Endothelial cell of umbilical vein (primary cell): Measurements from ENCODE around the gene NOTCH2. TPM values are rescaled to one million over a fixed set of nuclear protein-coding genes. Genes with fewer than 3 reads are reported as not detected.

Experiments used
- BruUV-seq: library from RNA; stranded (reverse); fragments of 400-500 nt; replicated peaks from 2 replicates; lab custom pipeline; 2021; lab: Mats Ljungman, UMichigan
- CTCF ChIA-PET: fragments of 300-600, 350-600 bp; sonication (Branson Sonifier 250); formaldehyde crosslinking; loops from one replicate; lab custom pipeline; 2021; ENCODE audit warnings: antibody characterized with exemption, inconsistent platforms; lab: Charles Lee
- POLR2A ChIA-PET: fragments of 300-600, 350-600 bp; sonication (Branson Sonifier 250); formaldehyde crosslinking; loops from one replicate; lab custom pipeline; 2021; ENCODE audit warnings: antibody characterized with exemption, inconsistent platforms; lab: Charles Lee
- DNase-seq: peaks from one replicate; pipeline ENCODE4 v3.0.0-alpha.2; 2011; ENCODE audit warnings: low read depth, low spot score
- FAIRE-seq: peaks from 2 replicates; lab custom pipeline; 2011; peaks lifted over from hg19 to GRCh38; lab: Jason Lieb, UNC
- H2AFZ ChIP-seq: 2 replicates; pipeline ENCODE4 v1.6.0; 2012; ENCODE audit warnings: low read depth, low read length, control low read depth, inconsistent platforms
- H3K27ac ChIP-seq: 2 replicates; pipeline ENCODE4 v1.5.1; 2011; ENCODE audit warnings: low read depth, mild to moderate bottlenecking, control low read depth, low read length, moderate library complexity; ENCODE audit not compliant: insufficient read depth
- H3K27me3 ChIP-seq, 2 experiments: 2 replicates each; pipeline versions ENCODE4 v1.6.0 to v1.6.1; 2011; ENCODE audit warnings: low read length in 2 of 2, mixed read lengths in 1 of 2; ENCODE audit not compliant: control insufficient read depth in 2 of 2, insufficient read depth in 2 of 2
- H3K36me3 ChIP-seq, 2 experiments: 2 replicates in 1 of 2; 3 replicates in 1 of 2; pipeline ENCODE4 v1.5.1; 2011; ENCODE audit warnings: low read length in 2 of 2, mild to moderate bottlenecking in 1 of 2, moderate library complexity in 1 of 2; ENCODE audit not compliant: control insufficient read depth in 2 of 2, insufficient read depth in 2 of 2; ENCODE audit errors: extremely low read depth in 1 of 2
- H3K4me1 ChIP-seq: 3 replicates; pipeline ENCODE4 v1.5.1; 2011; ENCODE audit warnings: mild to moderate bottlenecking, low read length; ENCODE audit not compliant: control insufficient read depth, insufficient read depth; ENCODE audit errors: extremely low read depth
- H3K4me2 ChIP-seq: 2 replicates; pipeline ENCODE4 v1.6.1; 2011; ENCODE audit warnings: low read length, control low read depth, mixed read lengths; ENCODE audit not compliant: insufficient read depth
- H3K4me3 ChIP-seq, 3 experiments: fragments of 200-600 bp in 1 of 3; sonication (generic), shearing (Covaris generic) in 1 of 3; replicated peaks in 1 of 3; 2 replicates each; pipeline ENCODE4 v1.5.1; 2011 to 2016; ENCODE audit warnings: control low read depth in 3 of 3, low read length in 3 of 3, mild to moderate bottlenecking in 2 of 3, inconsistent platforms in 1 of 3, low read depth in 1 of 3, moderate library complexity in 1 of 3; ENCODE audit not compliant: insufficient read depth in 1 of 3
- H3K79me2 ChIP-seq: 2 replicates; pipeline ENCODE4 v1.6.0; 2012; ENCODE audit warnings: low read length, inconsistent platforms; ENCODE audit not compliant: control insufficient read depth, insufficient read depth
- H3K9ac ChIP-seq: replicated peaks from 2 replicates; pipeline ENCODE3; 2011; ENCODE audit warnings: low read length, control low read depth; ENCODE audit not compliant: insufficient read depth; ENCODE audit errors: extremely low read depth
- H3K9me1 ChIP-seq: replicated peaks from 3 replicates; pipeline ENCODE4 v1.6.0; 2011; ENCODE audit warnings: mild to moderate bottlenecking, low read length; ENCODE audit not compliant: control insufficient read depth, insufficient read depth; ENCODE audit errors: extremely low read depth
- H3K9me3 ChIP-seq: replicated peaks from 2 replicates; pipeline ENCODE4 v1.5.1; 2012; ENCODE audit warnings: low read length, inconsistent platforms; ENCODE audit not compliant: control insufficient read depth, insufficient read depth
- H4K20me1 ChIP-seq: replicated peaks from 2 replicates; pipeline ENCODE3; 2011; ENCODE audit warnings: mild to moderate bottlenecking, low read length; ENCODE audit not compliant: control insufficient read depth, insufficient read depth; ENCODE audit errors: extremely low read depth
- EZH2 ChIP-seq: IDR thresholded peaks from 2 replicates; pipeline ENCODE4 v1.6.1; 2012; ENCODE audit warnings: borderline replicate concordance, low read depth, mild to moderate bottlenecking, moderate library complexity, low read length, inconsistent platforms; ENCODE audit not compliant: severe bottlenecking
- FOS ChIP-seq: IDR thresholded peaks from 2 replicates; pipeline ENCODE4 v1.6.1; 2011; ENCODE audit warnings: mild to moderate bottlenecking, low read length, moderate library complexity, borderline replicate concordance; ENCODE audit not compliant: insufficient read depth
- GATA2 ChIP-seq: IDR thresholded peaks from 2 replicates; pipeline ENCODE4 v1.7.0; 2011; ENCODE audit warnings: low read depth, mild to moderate bottlenecking, moderate library complexity, mixed read lengths, low read length; ENCODE audit not compliant: insufficient read length, insufficient read depth
- JUN ChIP-seq: IDR thresholded peaks from 2 replicates; pipeline ENCODE4 v1.6.1; 2011; ENCODE audit warnings: borderline replicate concordance, low read depth; ENCODE audit not compliant: insufficient read length, insufficient read depth
- MYC ChIP-seq: IDR thresholded peaks from one replicate; pipeline ENCODE4 v1.6.1; 2011; ENCODE audit warnings: mild to moderate bottlenecking, low read depth, low read length
- POLR2A ChIP-seq: IDR thresholded peaks from 2 replicates; pipeline ENCODE4 v1.6.1; 2012; ENCODE audit warnings: low read depth, mild to moderate bottlenecking, control low read depth, low read length
- POLR2AphosphoS5 ChIP-seq: IDR thresholded peaks from 2 replicates; pipeline ENCODE4 v1.6.1; 2012; ENCODE audit warnings: low read depth, mild to moderate bottlenecking, control low read depth, low read length, moderate library complexity; ENCODE audit not compliant: insufficient read depth
- dilution Hi-C: fragments of 300-500 bp; cut with MboI; formaldehyde crosslinking; loops from one replicate; pipeline ENCODE4 v1.15.0; 2019; ENCODE audit warnings: low sequenced_read_pairs; ENCODE audit not compliant: extremely low pct_ligation_motif_present
- intact Hi-C: fragments of 100-400 bp; cut with micrococcal nuclease; formaldehyde crosslinking; loops from one replicate; pipeline ENCODE4 v1.10.0; 2022
- polyA plus RNA-seq, 4 experiments: library from polyadenylated mRNA; depleted of rRNA in 3 of 4; stranded (reverse) in 3 of 4; unstranded in 1 of 4; fragments of >200 nt; gene quantifications; 2 replicates each; pipeline versions ENCODE4 v1.2.1 to v1.2.3, GENCODE V29; 2011 to 2012; ENCODE audit warnings: missing spikeins in 1 of 4
- total RNA-seq: library from RNA; stranded (reverse); gene quantifications from 2 replicates; pipeline ENCODE4 v1.2.3, GENCODE V29; 2021
- TF ChIP-seq, protein P1 (sequence below): IDR thresholded peaks from 2 replicates; pipeline ENCODE4 v1.6.1; 2011; ENCODE audit not compliant: insufficient read depth, insufficient read length
- TF ChIP-seq, protein P2 (sequence below), 2 donors: IDR thresholded peaks; 1 replicate in 1 of 2; 2 replicates in 1 of 2; pipeline ENCODE4 v1.5.1; 2011; ENCODE audit warnings: low read length in 2 of 2, mild to moderate bottlenecking in 2 of 2, moderate library complexity in 2 of 2, control low read depth in 1 of 2, inconsistent platforms in 1 of 2, low read depth in 1 of 2; ENCODE audit not compliant: insufficient read depth in 1 of 2; ENCODE audit errors: extremely low read depth in 1 of 2

The NOTCH2 gene
- total and polyA plus RNA-seq, 2 donors (not counting 3 experiments of a cell fraction or from before 2014, with no cell fraction given), result 14.3 to 49.1 TPM

DNA sequence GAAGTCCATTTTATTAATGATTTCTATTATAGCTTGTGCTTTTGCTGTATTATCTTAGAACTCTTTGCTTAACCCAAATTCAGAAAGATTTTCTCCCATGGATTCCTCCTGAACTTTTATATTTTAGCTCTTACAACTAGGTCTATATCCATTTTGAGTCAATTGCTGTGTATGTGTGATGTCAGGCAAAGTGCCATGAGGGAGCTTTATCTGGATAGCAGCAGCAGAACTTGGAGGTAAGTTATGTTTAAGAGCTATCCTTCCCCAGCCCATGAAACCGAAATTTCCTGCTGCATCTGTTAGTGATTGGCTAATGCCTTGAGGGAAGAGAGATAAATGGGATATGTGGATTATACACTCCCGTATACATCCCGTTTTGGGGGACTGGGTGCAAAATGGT, 203.0 kb downstream of the NOTCH2 start:
- Histone ChIP-seq H3K27me3 (no peaks in the 10 kb centered on the region), H3K27ac (no peak overlapping the region), H3K4me3 (no peak overlapping the region), H3K9me1 (no peaks in the 10 kb centered on the region), H3K4me2 (no peak overlapping the region), H3K4me1 (no peaks in the 10 kb centered on the region), H3K9me3 (no peaks in the 10 kb centered on the region), H2AFZ (peak overlapping the region; percentile 15), H3K79me2 (no peaks in the 10 kb centered on the region), H3K9ac (no peak overlapping the region), H4K20me1 (no peaks in the 10 kb centered on the region), H3K36me3 (no peaks in the 10 kb centered on the region)
- CTCF ChIA-PET, result interaction anchor here (2.0 kb wide), 1 partner anchor 58 kb away, joined by 8 read pairs; no protein-coding TSS in a partner anchor
- dilution Hi-C loops (no loop called here), intact Hi-C loops (no loop called here)
- BruUV-seq, result no TSS peak
- no peak for TF ChIP-seq MYC
- no peak for TF ChIP-seq FOS
- TF ChIP-seq, protein P1, sequence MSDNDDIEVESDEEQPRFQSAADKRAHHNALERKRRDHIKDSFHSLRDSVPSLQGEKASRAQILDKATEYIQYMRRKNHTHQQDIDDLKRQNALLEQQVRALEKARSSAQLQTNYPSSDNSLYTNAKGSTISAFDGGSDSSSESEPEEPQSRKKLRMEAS, result no peak
- no peak for TF ChIP-seq POLR2A
- TF ChIP-seq POLR2AphosphoS5, result no peak
- TF ChIP-seq, protein P2, sequence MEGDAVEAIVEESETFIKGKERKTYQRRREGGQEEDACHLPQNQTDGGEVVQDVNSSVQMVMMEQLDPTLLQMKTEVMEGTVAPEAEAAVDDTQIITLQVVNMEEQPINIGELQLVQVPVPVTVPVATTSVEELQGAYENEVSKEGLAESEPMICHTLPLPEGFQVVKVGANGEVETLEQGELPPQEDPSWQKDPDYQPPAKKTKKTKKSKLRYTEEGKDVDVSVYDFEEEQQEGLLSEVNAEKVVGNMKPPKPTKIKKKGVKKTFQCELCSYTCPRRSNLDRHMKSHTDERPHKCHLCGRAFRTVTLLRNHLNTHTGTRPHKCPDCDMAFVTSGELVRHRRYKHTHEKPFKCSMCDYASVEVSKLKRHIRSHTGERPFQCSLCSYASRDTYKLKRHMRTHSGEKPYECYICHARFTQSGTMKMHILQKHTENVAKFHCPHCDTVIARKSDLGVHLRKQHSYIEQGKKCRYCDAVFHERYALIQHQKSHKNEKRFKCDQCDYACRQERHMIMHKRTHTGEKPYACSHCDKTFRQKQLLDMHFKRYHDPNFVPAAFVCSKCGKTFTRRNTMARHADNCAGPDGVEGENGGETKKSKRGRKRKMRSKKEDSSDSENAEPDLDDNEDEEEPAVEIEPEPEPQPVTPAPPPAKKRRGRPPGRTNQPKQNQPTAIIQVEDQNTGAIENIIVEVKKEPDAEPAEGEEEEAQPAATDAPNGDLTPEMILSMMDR (IDR thresholded peaks at IDR 0.05; ENCODE audit: extremely low read depth in 1 of 2, insufficient read depth in 1 of 2, low read depth in 1 of 2, low read length in 2 of 2), result no peak
- no peak for TF ChIP-seq EZH2
- TF ChIP-seq JUN, result no peak
- no peak for TF ChIP-seq GATA2
- POLR2A ChIA-PET, result no interaction called here
- DNase-seq, result no peak
- no peak for FAIRE-seq
